Panc1 (cell line): ENCODE results near the gene TOMM40. TPM values are rescaled to one million over a fixed set of nuclear protein-coding genes. Genes with fewer than 3 reads are reported as not detected.

Source experiments
- ATAC-seq: fragments of 200-7000 bp; cut with Tn5 transposase; 2 replicates; pipeline ENCODE4 v1.9.1; 2020; ENCODE audit warnings: mild to moderate bottlenecking, moderate library complexity
- BruUV-seq: library from RNA; stranded (reverse); fragments of 400-500 nt; replicated peaks from 2 replicates; lab custom pipeline; 2021; lab: Mats Ljungman, UMichigan
- CTCF ChIA-PET: fragments of 300-600 bp; sonication (Branson Sonifier 250); formaldehyde crosslinking; loops from one replicate; lab custom pipeline; 2022; ENCODE audit warnings: antibody characterized with exemption; lab: Charles Lee
- POLR2A ChIA-PET: fragments of 300-600 bp; sonication (Branson Sonifier 250); formaldehyde crosslinking; loops from one replicate; lab custom pipeline; 2022; ENCODE audit warnings: antibody characterized with exemption; lab: Charles Lee
- DNase-seq: peaks from one replicate; pipeline ENCODE4 v3.0.0-alpha.2; 2010; ENCODE audit warnings: low read depth, low spot score
- H3K27ac ChIP-seq: 2 replicates; pipeline ENCODE4 v1.5.1; 2011; ENCODE audit warnings: mild to moderate bottlenecking, low read length, inconsistent platforms
- H3K27me3 ChIP-seq: fragments of 200-500 bp; sonication (Bioruptor generic); 2 replicates; pipeline ENCODE4 v1.6.0; 2014; ENCODE audit warnings: low read length, inconsistent platforms; ENCODE audit not compliant: control insufficient read depth, insufficient read depth
- H3K36me3 ChIP-seq: fragments of 200-500 bp; sonication (Bioruptor generic); 2 replicates; pipeline ENCODE4 v1.5.1; 2014; ENCODE audit warnings: inconsistent platforms, mild to moderate bottlenecking, low read length, moderate library complexity; ENCODE audit not compliant: control insufficient read depth, insufficient read depth
- H3K4me1 ChIP-seq: 2 replicates; pipeline ENCODE4 v1.5.1; 2011; ENCODE audit warnings: inconsistent platforms, mild to moderate bottlenecking, low read length, moderate library complexity; ENCODE audit not compliant: control insufficient read depth, insufficient read depth
- H3K4me3 ChIP-seq, 2 experiments: 2 replicates each; pipeline ENCODE4 v1.5.1; 2011 to 2012; ENCODE audit warnings: low read depth in 2 of 2, low read length in 2 of 2, mild to moderate bottlenecking in 2 of 2, inconsistent platforms in 1 of 2, moderate library complexity in 1 of 2
- H3K9me3 ChIP-seq: fragments of 200-500 bp; sonication (Bioruptor generic); 2 replicates; pipeline ENCODE4 v1.5.1; 2014; ENCODE audit warnings: low read depth, mild to moderate bottlenecking, inconsistent platforms, low read length, moderate library complexity; ENCODE audit not compliant: control insufficient read depth, insufficient read depth
- POLR2AphosphoS5 ChIP-seq: IDR thresholded peaks from 2 replicates; pipeline ENCODE4 v1.6.1; 2012; ENCODE audit warnings: mild to moderate bottlenecking, low read depth, low read length, moderate library complexity
- REST ChIP-seq, 2 experiments: IDR thresholded peaks; 2 replicates each; pipeline ENCODE4 v1.6.1; 2011 to 2012; ENCODE audit warnings: low read depth in 2 of 2, control low read depth in 1 of 2, low read length in 1 of 2, mild to moderate bottlenecking in 1 of 2, moderate library complexity in 1 of 2; ENCODE audit not compliant: insufficient read depth in 1 of 2
- SIN3A ChIP-seq: IDR thresholded peaks from 2 replicates; pipeline ENCODE4 v1.6.1; 2012; ENCODE audit warnings: low read depth, mild to moderate bottlenecking, low read length, moderate library complexity, borderline replicate concordance; ENCODE audit not compliant: insufficient read depth
- TCF7L2 ChIP-seq: IDR thresholded peaks from 2 replicates; pipeline ENCODE4 v1.6.1; 2011; ENCODE audit warnings: mild to moderate bottlenecking, low read depth, low read length, inconsistent platforms
- in situ Hi-C: cut with HindIII; loops from 2 replicates; pipeline ENCODE4 v1.10.0; 2016; ENCODE audit warnings: low sequenced_read_pairs, low pct_unique_long_range_greater_than_20kb
- intact Hi-C: fragments of 100-400 bp; cut with micrococcal nuclease; formaldehyde crosslinking; loops from one replicate; pipeline ENCODE4 v1.10.0; 2022; ENCODE audit not compliant: unreplicated experiment
- total RNA-seq: library from RNA; stranded (reverse); gene quantifications from one replicate; pipeline ENCODE4 v1.2.1, GENCODE V29; 2021; ENCODE audit not compliant: unreplicated experiment
- TF ChIP-seq, protein P1 (sequence below): fragments of 450-650 bp; IDR thresholded peaks from 2 replicates; pipeline ENCODE4 v1.5.1; 2017; ENCODE audit warnings: mild to moderate bottlenecking

Gene TOMM40
- total RNA-seq, 1 experiment from 2014 or later: 147 TPM

DNA sequence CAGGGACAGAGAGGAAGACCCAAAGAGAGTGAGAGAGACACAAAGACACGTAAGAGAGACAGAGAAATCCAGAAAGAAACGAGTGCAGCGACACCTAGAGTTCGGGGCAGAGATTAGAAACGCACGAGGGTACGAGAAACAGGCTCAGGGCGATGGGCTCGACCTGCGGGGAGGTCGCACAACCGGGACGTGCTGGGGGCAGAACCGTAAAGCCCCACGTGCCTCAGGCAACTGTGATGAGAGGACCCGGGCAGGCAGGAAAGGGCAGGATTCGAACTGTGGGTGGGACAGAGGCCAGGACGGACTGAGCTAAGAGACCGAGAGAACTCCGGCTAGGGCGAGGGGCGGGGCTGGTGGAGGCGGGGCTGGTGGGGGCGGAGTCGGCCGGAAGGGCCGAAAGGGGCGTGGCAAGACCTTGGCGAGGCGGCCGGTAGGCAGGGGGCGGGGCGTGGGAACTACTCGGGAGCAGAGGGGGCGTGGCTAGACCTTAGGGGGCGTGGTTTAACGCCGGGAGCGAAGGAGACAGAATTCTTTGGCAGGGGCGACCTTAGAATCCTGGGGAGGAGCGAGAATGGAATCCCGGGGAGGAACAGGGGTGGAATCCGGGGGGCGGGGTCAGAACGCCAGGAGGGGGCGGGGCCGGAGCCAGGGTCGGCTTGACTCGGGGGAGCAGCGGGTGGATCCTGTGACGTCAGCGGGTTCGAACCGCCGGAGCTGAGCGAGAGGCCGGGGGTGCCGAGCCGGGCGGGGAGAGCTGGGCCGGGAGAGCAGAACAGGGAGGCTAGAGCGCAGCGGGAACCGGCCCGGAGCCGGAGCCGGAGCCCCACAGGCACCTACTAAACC, 45.2 kb upstream of the TOMM40 start, which contains the start of gene NECTIN2:
TSS of gene NECTIN2 (plus strand) at position 686 of the 843 bp plus-strand sequence. CDS start 229 bp downstream, outside the sequence.
- ChIA-PET POLR2A (interaction anchor here (0.5 to 1.0 kb wide), 3 partner anchors 57 to 201 kb away, joined by 4 to 10 read pairs (median 6); no protein-coding TSS in a partner anchor), CTCF (interaction anchor here (0.6 to 1.0 kb wide), 4 partner anchors 38 to 139 kb away, joined by 3 to 6 read pairs (median 4); no protein-coding TSS in a partner anchor)
- peaks cover 24% of the 10 kb centered on the region for H3K4me1 ChIP-seq
- BruUV-seq: no TSS peak
- DNase-seq (peak; percentile 81), ATAC-seq (peak; percentile 75)
- TF ChIP-seq REST (IDR thresholded peaks at IDR 0.05; ENCODE audit: insufficient read depth in 1 of 2, low read depth in 2 of 2, low read length in 1 of 2): no peak
- TF ChIP-seq, protein P1, sequence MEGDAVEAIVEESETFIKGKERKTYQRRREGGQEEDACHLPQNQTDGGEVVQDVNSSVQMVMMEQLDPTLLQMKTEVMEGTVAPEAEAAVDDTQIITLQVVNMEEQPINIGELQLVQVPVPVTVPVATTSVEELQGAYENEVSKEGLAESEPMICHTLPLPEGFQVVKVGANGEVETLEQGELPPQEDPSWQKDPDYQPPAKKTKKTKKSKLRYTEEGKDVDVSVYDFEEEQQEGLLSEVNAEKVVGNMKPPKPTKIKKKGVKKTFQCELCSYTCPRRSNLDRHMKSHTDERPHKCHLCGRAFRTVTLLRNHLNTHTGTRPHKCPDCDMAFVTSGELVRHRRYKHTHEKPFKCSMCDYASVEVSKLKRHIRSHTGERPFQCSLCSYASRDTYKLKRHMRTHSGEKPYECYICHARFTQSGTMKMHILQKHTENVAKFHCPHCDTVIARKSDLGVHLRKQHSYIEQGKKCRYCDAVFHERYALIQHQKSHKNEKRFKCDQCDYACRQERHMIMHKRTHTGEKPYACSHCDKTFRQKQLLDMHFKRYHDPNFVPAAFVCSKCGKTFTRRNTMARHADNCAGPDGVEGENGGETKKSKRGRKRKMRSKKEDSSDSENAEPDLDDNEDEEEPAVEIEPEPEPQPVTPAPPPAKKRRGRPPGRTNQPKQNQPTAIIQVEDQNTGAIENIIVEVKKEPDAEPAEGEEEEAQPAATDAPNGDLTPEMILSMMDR: no peak
- TF ChIP-seq POLR2AphosphoS5: no peak; the same call in 1 of the 2 replicates
- no peak for TF ChIP-seq TCF7L2
- TF ChIP-seq SIN3A: no peak; the same call in 1 of the 2 replicates
- in situ Hi-C loops (no loop called here), intact Hi-C loops (no loop called here)
- no peaks in the 10 kb centered on the region for H3K9me3 ChIP-seq
- peak within 1 kb of the TSS; percentile 94 for H3K27ac ChIP-seq
- H3K27me3 ChIP-seq: no peaks in the 10 kb centered on the region
- H3K4me3 ChIP-seq: peak within 1 kb of the TSS; percentile 92 to 93
- peaks cover 6% of the 10 kb centered on the region; the same call in 1 of the 2 replicates for H3K36me3 ChIP-seq

- H3K27ac ChIP-seq: peak overlapping the region; percentile 94
- peaks cover 25% of the 10 kb centered on the region for H3K4me1 ChIP-seq
- BruUV-seq: no TSS peak
- POLR2A ChIA-PET: interaction anchor here (0.6 to 1.0 kb wide), 3 partner anchors 58 to 124 kb away, joined by 4 to 11 read pairs (median 10); no protein-coding TSS in a partner anchor
- H3K9me3 ChIP-seq: no peaks in the 10 kb centered on the region
- CTCF ChIA-PET: interaction anchor here (1.0 kb wide), 1 partner anchor 121 kb away, joined by 6 read pairs; no protein-coding TSS in a partner anchor
- H3K36me3 ChIP-seq: peaks cover 6% of the 10 kb centered on the region; the same call in 1 of the 2 replicates
- H3K27me3 ChIP-seq: no peaks in the 10 kb centered on the region
- no peak for DNase-seq
- H3K4me3 ChIP-seq: peak overlapping the region; percentile 92 to 93
- ATAC-seq: no peak; the same call in 1 of the 2 replicates
- in situ Hi-C loops: no loop called here
- intact Hi-C loops: no loop called here
- TF ChIP-seq REST (IDR thresholded peaks at IDR 0.05; ENCODE audit: insufficient read depth in 1 of 2, low read depth in 2 of 2, low read length in 1 of 2): no peak
- no peak for TF ChIP-seq TCF7L2
- peak; percentile 46; the same call in 1 of the 2 replicates for TF ChIP-seq SIN3A
These were observed 44.5 kb upstream of the TOMM40 start for GRCh38 chr19:44846455-44847143.
